GM19395 (cell line): Measurements from ENCODE around the gene OR52E1.
"Not testable (repeated sequence)": the region's sequence is repeated elsewhere in the genome, so short reads cannot be mapped to it uniquely, and the experiment has no call there.

Experiments
- ATAC-seq: cut with Tn5 transposase; IDR thresholded peaks from one replicate; pipeline ENCODE4 v1.9.1; 2021; ENCODE audit warnings: mild to moderate bottlenecking, moderate library complexity; ENCODE audit not compliant: unreplicated experiment

Gene OR52E1

GRCh38 chr11:5069272-5069671 lies at the start of gene OR52E1:
TSS of gene OR52E1 (plus strand) at chr11:5069572.
- ATAC-seq: no peak

- ATAC-seq: no peak
Observed at GRCh38 chr11:5021996-5022395, 47.4 kb upstream of the OR52E1 start.

GRCh38 chr11:5036669-5037068 lies 32.7 kb upstream of the OR52E1 start:
- ATAC-seq: no peak

GRCh38 chr11:5037926-5038325 lies 31.4 kb upstream of the OR52E1 start:
- ATAC-seq: no peak

- no peak for ATAC-seq
Observed at GRCh38 chr11:5038341-5038740, 31.0 kb upstream of the OR52E1 start.

- ATAC-seq: no peak
Observed at GRCh38 chr11:5040876-5041275, 28.5 kb upstream of the OR52E1 start.

- no peak for ATAC-seq
Observed at GRCh38 chr11:5042091-5042490, 27.3 kb upstream of the OR52E1 start.

- ATAC-seq: no peak
Observed at GRCh38 chr11:5043380-5043779, 26.0 kb upstream of the OR52E1 start.

- ATAC-seq: no peak
Observed at GRCh38 chr11:5046226-5046625, 23.1 kb upstream of the OR52E1 start, which contains the start of gene OR52J3. TSS of gene OR52J3 (plus strand) at chr11:5046526. CDS start at chr11:5046526, 0 bp downstream.

- no peak for ATAC-seq
Observed at GRCh38 chr11:5046754-5047330, 22.5 kb upstream of the OR52E1 start.

- ATAC-seq: not testable (repeated sequence)
Observed at GRCh38 chr11:5058679-5059078, 10.7 kb upstream of the OR52E1 start.

- ATAC-seq: no peak
Observed at GRCh38 chr11:5059391-5059790, 10.0 kb upstream of the OR52E1 start, which contains the start of gene OR52E2. TSS of gene OR52E2 (minus strand) at chr11:5059627. CDS start at chr11:5059627, 0 bp downstream.

- no peak for ATAC-seq
Observed at GRCh38 chr11:5065027-5065426, 4.3 kb upstream of the OR52E1 start.

GRCh38 chr11:5071799-5072198 lies 2.4 kb downstream of the OR52E1 start:
- no peak for ATAC-seq

- ATAC-seq: no peak
Observed at GRCh38 chr11:5081405-5081804, 12.0 kb downstream of the OR52E1 start.

GRCh38 chr11:5083602-5084001 lies 14.2 kb downstream of the OR52E1 start:
- ATAC-seq: no peak

- ATAC-seq: no peak
Observed at GRCh38 chr11:5088556-5088955, 19.2 kb downstream of the OR52E1 start.

- no peak for ATAC-seq
Observed at GRCh38 chr11:5090668-5091067, 21.3 kb downstream of the OR52E1 start.

- no peak for ATAC-seq
Observed at GRCh38 chr11:5092821-5093585, 23.6 kb downstream of the OR52E1 start.

- ATAC-seq: no peak
Observed at GRCh38 chr11:5096011-5096410, 26.6 kb downstream of the OR52E1 start.

- ATAC-seq: no peak
Observed at GRCh38 chr11:5102246-5102645, 32.9 kb downstream of the OR52E1 start.

GRCh38 chr11:5103066-5103465 lies 33.7 kb downstream of the OR52E1 start:
- ATAC-seq: no peak
